Left ventricle myocardium superior (tissue), 1 donor: Measurements from ENCODE around the gene PIEZO1. TPM values are rescaled to one million over a fixed set of nuclear protein-coding genes. Genes with fewer than 3 reads are reported as not detected.

ENCODE experiments used
- ATAC-seq: fragments of 200-7000 bp; cut with Tn5 transposase; one replicate; pipeline ENCODE4 v1.9.1; 2020; ENCODE audit warnings: mild to moderate bottlenecking, moderate library complexity
- DNase-seq: peaks from one replicate; pipeline ENCODE4 v3.0.0-alpha.2; 2020
- intact Hi-C: fragments of 100-400 bp; cut with micrococcal nuclease; formaldehyde crosslinking; loops from one replicate; pipeline ENCODE4 v1.11.0; 2022
- total RNA-seq: library from RNA; stranded (reverse); fragmentation: NEBNext Ultra II Directional; extraction: Animal tissue kit (Norgen Biotek cat#: 25700); gene quantifications from one replicate; pipeline ENCODE4 v1.2.1, GENCODE V29; 2021
- donor health status: DM: no; HTN: yes; CAD: no; lungs with severe emphysema.

Gene PIEZO1
- total RNA-seq, 1 donor from 2014 or later: 19.1 TPM

- ATAC-seq (no peak), DNase-seq (no peak)
- intact Hi-C loops: no loop called here
Observed at GRCh38 chr16:88819126-88819525, 34.1 kb upstream of the PIEZO1 start.

GRCh38 chr16:88818575-88818874 is 33.5 kb upstream of the PIEZO1 start:
- intact Hi-C loops: no loop called here
- DNase-seq (no peak), ATAC-seq (no peak)

- intact Hi-C loops: no loop called here
- DNase-seq: no peak
- ATAC-seq: no peak
Observed at GRCh38 chr16:88817785-88818574, 33.0 kb upstream of the PIEZO1 start.

- DNase-seq: no peak
- intact Hi-C loops: no loop called here
- ATAC-seq: no peak
Observed at GRCh38 chr16:88816736-88817535, 31.9 kb upstream of the PIEZO1 start.

- ATAC-seq (no peak), DNase-seq (peak; percentile 57)
- intact Hi-C loops: no loop called here
Observed at GRCh38 chr16:88815901-88816589, 31.0 kb upstream of the PIEZO1 start.

- no peak for ATAC-seq
- DNase-seq: no peak
- intact Hi-C loops: no loop called here
Observed at GRCh38 chr16:88815227-88815626, 30.2 kb upstream of the PIEZO1 start.

- intact Hi-C loops: no loop called here
- ATAC-seq (no peak), DNase-seq (no peak)
Observed at GRCh38 chr16:88814144-88814502, 29.1 kb upstream of the PIEZO1 start.

- ATAC-seq: no peak
- peak; percentile 49 for DNase-seq
- intact Hi-C loops: no loop called here
Observed at GRCh38 chr16:88813269-88814143, 28.5 kb upstream of the PIEZO1 start.

- ATAC-seq (peak; percentile 25), DNase-seq (peak; percentile 81)
- intact Hi-C loops: no loop called here
Observed at GRCh38 chr16:88812513-88813268, 27.7 kb upstream of the PIEZO1 start.

GRCh38 chr16:88811769-88812512 is 26.9 kb upstream of the PIEZO1 start, which contains the start of gene APRT:
APRT (minus strand) TSS chr16:88811928; CDS start chr16:88811899, 29 bp downstream.
- ATAC-seq (peak; percentile 93), DNase-seq (peak; percentile 97)
- intact Hi-C loops: no loop called here

GRCh38 chr16:88810912-88811768 is 26.1 kb upstream of the PIEZO1 start:
- DNase-seq (peak; percentile 89), ATAC-seq (peak; percentile 75)
- intact Hi-C loops: no loop called here

- intact Hi-C loops: no loop called here
- DNase-seq: no peak
Observed at GRCh38 chr16:88810166-88810911, 25.3 kb upstream of the PIEZO1 start.

GRCh38 chr16:88809676-88810165 is 24.7 kb upstream of the PIEZO1 start:
- ATAC-seq: no peak
- intact Hi-C loops: no loop called here

More at GRCh38 chr16:88810166-88810911, 25.3 kb upstream of the PIEZO1 start:
- no peak for ATAC-seq

GRCh38 chr16:88809068-88809675 is 24.2 kb upstream of the PIEZO1 start:
- ATAC-seq (no peak), DNase-seq (no peak)
- intact Hi-C loops: no loop called here

More at GRCh38 chr16:88809676-88810165, 24.7 kb upstream of the PIEZO1 start:
- no peak for DNase-seq

- DNase-seq (no peak), ATAC-seq (no peak)
- intact Hi-C loops: no loop called here
Observed at GRCh38 chr16:88807626-88808453, 22.8 kb upstream of the PIEZO1 start.
